Astrocyte of the hippocampus (primary cell): ENCODE data around the gene RBM33.

ENCODE experiments used
- DNase-seq: peaks from one replicate; pipeline ENCODE4 v3.0.0; 2011; ENCODE audit warnings: low read depth, low spot score

The RBM33 gene

DNA sequence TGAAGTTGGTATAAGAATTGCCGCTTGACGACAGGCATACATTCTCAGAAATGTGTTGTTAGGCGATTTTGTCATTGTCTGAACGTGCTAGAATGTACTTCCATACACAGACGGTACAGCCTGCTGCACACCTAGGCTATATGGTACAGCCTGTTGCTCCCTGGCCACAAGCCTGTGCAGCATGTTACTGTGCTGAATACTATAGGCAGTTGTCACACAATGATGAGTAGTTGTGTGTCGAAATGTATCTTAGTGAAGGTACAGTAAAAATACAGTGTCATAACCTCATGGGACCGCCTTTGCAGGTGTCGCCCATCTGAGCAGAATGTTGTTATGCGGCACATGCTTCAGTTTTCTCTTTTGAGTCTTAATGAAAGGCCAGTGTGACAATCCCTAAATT, 101.3 kb downstream of the RBM33 start:
- no peak for DNase-seq

DNA sequence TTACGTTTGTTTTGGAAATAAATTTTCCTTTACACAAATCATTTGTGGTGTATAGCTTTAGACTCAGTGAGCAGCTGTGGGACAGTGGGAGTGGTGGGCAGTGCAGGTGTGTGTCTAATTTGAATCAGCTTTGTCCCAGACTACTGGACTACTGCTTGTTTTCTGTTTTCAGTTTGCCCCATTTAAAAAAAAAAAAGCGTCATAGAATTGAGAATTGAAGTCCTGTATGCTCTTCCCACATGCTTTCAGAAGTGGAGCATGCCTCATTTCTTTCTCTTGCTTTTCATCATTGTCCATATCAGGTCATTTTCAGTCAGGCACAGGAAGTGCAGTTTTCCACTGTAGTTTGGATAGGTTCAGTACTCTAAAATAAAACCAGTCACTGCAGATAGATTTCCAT, 101.7 kb downstream of the RBM33 start:
- no peak for DNase-seq

- DNase-seq, result no peak
These were observed 102.7 kb downstream of the RBM33 start for GRCh38 chr7:155747209-155747608.

DNA sequence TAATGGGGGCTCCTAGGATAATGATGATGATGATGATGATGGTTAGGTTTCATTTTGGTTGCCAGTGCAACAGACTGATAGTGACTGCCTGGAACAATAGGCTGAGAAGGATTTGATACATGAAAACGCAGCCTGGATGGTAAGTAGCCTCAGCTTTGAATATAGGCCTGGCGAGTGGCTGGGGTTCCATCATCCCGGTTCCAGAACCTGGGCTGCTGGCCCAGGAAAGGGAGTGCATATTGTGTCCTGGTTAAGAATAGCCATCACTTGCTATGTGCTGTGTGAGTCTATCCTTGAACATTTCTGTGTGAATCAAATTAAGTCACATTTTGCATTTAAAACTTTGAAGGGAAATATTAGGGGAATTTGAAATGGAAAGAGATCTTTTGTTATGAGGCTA, 105.1 kb downstream of the RBM33 start:
- no peak for DNase-seq

GRCh38 chr7:155750255-155751125, 106.0 kb downstream of the RBM33 start:
- no peak for DNase-seq

DNA sequence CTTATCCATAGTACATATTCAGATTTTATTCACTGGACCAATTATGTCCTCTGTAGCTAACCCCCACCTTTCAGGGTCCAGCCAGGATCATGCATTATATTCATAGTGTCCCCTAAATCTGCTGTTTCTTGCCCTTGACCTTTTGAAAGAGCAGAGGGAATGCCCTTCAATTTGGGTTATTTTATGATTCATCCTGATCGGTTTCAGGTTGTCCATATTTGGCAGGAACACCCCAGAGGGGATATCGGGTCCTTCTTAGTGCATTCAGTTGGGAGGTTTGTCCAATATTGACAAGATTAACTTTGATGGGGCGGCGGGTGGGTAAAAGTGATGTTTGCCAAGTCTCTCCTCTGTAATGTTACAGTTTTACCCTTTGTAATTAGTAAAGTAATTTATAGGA, 106.9 kb downstream of the RBM33 start:
- no peak for DNase-seq

DNA sequence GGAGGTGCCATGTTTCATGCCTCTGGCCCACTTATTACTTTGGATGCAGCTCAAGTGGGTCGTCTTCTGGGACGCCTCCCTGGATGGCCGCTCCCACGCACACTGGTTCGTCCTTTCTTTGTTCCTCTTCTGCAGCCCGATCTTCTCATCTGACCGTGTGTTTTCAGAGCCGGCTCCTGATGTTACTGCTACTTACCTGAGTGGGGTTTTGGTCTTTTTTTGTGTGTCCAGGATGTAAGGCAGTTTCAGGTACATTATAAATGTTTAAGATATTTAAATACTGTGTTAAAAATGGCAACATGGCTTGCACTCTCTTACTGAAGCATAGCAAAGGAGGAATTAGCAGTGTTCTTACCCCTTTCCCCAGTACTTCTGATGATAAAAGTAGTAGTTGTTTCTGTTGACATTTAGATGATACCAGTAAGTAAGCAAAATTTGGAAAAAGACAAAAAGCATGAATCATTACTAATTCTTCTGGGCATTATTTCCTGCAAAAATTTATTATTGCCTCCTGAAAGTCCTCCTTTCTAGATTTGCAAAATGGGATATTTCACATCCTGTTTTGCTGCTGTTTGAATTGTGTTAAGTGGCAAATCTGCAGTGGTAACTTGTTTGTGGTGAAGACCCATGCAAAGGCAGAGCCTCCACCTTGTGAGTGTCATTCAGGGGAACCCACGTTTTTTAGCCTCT, 108.4 kb downstream of the RBM33 start:
- no peak for DNase-seq

- no peak for DNase-seq
These were observed 109.0 kb downstream of the RBM33 start for GRCh38 chr7:155753446-155753965.

- no peak for DNase-seq
These were observed 109.7 kb downstream of the RBM33 start for GRCh38 chr7:155754165-155754564.

DNA sequence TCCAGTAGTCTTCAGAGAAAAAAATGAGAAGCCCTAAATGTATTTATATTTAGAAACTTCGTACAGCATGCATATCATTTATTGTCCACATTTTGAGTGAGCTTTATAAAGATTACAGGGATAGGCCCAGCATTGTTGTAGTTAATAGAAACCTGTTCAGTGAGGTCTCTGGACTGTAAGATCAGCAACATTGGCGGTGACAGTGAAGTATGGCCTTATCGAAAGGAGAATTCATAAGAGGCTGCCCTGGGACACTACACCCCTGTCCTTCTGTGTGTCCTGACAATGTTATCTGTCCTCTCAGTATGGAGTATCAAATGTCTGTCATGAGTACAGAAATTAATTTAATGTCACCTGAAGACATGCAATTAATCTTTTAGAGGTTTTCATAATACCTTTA, 110.6 kb downstream of the RBM33 start:
- no peak for DNase-seq

DNA sequence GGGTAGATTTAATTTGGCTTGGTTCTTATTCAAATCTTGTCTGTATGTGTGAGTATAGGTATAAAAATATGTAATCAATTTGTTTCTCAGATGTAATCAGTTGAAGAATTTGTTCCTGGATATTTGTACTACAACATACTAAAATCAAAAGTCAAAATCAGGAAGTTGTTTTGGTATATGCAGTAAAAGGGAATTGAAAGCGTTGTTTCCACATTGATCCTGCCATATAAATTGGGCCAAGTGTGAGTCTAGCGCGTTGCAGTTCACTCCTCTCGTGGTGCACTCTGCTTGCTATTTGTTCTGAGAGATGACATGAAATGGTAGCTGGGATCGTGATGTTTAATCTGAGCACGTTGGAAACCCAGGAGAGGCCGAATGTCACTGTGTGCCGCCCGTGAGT, 111.9 kb downstream of the RBM33 start:
- DNase-seq, result no peak

DNA sequence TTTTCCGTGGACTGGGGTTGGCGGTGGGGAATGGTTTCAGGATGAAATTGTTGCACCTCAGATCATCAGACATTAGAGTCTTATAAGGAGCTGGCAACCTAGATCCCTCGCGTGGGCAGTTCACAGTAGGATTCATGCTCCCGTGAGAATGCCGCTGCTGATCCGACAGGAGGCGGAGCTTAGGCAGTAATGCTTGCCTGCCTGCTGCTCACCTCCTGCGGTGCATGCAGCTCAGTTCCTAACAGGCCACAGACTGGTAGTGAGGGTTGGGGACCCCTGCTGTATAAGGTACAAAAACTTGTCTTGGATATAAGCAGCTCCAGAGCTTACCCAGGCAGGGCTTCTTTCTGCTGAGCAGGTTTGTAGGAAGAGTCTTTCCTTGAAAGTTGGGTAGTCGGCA, 113.9 kb downstream of the RBM33 start:
- DNase-seq, result no peak

DNA sequence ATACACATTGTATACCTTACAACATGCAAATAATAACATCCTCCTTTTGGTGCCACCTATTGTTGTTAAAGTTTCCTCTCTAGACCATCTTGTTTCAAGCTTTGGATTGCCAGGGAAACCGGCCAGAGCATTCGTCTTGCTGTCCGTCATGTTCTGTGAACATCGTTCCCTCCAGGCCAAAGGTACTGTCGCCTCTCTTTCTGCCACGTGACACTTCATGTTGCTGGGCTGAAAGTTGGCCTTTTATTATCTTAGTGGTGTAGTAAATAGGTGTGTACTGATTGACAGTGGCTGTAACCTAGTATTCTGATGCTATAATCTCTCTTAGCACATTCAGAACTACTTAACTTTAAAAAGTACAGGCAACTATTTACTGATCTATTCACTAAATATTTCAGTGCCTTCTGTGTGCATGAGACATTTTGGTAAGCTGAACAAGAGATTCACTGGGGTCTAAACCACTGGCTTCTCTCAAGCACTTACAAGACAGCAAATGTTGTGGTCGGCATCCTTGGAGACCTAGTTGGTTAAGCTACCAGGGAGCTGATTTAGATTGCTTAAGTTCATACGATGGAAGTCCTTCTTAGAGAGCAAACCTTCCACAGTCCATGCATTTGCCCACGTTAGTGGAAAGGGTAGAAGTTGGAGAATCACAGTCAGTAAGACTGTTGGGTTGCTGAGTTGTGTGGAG, 115.4 kb downstream of the RBM33 start:
- no peak for DNase-seq

DNA sequence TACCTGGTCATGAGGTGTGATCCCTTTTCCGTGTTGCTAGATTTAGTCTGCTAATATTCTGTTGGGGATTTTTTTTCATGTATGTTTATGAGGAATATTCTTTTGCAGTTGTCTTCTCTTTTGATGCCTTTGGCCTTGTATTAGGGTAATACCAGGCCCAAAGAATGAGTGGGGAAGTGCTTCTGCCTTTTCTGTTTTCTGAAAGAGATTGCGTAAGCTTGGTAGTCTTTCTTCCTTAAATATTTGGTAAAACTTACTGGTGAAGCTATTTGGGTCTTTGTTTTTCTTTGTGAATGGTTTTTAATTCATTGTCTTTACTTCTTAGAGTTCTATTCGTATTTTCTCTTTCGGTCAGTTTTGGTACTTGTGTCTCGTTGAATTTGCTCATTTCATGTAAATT, 116.7 kb downstream of the RBM33 start:
- DNase-seq, result no peak

GRCh38 chr7:155762036-155762435, 117.6 kb downstream of the RBM33 start:
- no peak for DNase-seq

DNA sequence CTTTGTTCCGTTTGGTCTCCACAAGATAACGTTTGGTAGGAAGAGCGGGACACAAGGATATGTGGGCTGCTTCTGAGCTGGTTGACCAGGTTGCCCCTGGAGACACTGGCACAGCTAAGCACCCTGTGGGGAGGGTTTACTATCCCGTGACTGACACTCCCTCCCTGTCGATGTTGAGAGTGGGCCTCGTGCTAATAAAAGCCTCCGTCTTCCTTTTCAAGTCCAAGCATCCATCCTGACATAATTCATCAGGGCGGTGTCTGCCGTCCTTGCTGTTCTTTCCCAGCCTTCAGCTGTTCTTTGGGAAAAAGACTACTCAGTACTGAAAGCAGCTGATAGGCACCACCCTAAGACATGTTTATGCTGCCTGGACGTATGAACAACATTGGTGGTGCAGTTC, 118.2 kb downstream of the RBM33 start:
- DNase-seq, result no peak

- DNase-seq, result no peak
These were observed 118.7 kb downstream of the RBM33 start for GRCh38 chr7:155763122-155763521.

- no peak for DNase-seq
These were observed 119.4 kb downstream of the RBM33 start for GRCh38 chr7:155763691-155764437.

DNA sequence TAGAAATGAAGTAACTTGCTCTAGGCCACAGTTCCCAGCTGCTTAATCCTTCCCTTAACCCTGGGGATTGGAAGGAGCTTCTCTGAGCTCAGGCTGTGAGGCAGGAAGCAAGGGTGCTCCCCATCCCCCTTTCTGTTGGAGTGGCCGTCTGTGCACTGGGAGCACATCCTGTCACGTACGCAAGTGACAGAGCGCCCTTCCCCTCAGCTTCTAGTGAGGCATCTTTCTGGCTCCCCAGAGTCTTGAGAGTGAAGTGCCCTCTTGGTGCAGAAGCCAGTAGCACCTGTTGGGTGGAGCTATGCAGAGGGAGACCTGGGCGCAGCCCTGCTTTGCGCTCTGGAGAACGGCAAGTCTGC, 120.0 kb downstream of the RBM33 start:
- DNase-seq, result no peak

GRCh38 chr7:155765458-155765857, 121.0 kb downstream of the RBM33 start:
- no peak for DNase-seq

GRCh38 chr7:155766386-155766785, 121.9 kb downstream of the RBM33 start:
- DNase-seq, result no peak
